ENCODE results near the gene TESMIN.

Gene TESMIN

GRCh38 chr11:68751331-68751856, at the start of gene TESMIN:
TESMIN (minus strand) TSS chr11:68751520; CDS start chr11:68750660, 860 bp downstream.
- peak; percentile 3 to 50 for DNase-seq

DNA sequence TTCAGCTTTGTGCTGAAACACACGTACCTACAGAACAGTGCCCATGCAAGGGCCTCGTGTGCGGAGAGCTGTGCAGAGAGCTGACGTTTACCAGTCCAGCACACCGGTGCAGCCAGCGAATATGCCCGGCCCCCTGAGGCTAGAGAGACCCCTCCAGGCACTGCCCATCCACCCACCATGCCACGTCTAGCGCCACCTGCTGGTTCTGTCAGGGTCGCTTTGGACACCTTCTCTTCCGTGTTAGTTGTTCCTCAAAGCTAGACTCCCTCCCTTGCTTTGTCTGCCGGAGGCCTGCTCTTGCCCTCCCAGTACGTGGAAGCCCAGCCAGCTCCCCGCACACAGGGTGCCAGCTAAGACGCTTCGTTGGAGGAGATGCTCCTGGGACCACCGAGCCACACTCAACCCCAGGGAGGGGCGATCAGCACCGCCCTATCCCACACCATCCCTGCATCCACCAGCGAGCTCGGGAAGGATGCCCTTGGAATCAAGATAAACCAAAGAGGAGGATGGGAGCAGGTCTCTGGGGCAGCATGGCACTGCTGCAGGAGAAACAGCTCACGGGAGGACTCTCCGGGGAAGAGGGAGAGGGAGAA, 47.0 kb upstream of the TESMIN start:
- no peak for DNase-seq

- DNase-seq = no peak
These were observed 45.5 kb upstream of the TESMIN start for GRCh38 chr11:68796801-68797200.

- DNase-seq = no peak
These were observed 41.2 kb upstream of the TESMIN start for GRCh38 chr11:68792400-68792966.

DNA sequence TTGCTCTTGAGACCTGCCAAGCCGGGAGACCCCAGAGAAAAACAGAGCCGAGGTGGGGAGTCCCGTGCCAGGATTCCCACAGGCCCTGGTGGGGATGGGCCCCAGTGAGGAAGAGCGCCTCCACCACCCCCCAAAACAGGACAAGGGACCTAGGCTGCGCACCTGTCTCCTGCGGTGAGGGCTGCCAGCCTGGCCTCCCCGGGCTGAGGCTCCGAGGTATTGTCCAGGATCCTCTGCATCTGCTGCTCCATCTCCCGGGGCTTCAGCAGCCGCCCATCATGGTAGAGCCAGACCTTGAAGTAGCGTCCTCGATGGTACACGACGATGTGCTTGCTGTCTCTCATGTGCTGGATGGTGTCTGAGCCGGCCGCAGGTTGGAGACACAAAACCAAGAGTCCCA, 33.3 kb upstream of the TESMIN start:
- DNase-seq = no peak

GRCh38 chr11:68783216-68783821, 32.0 kb upstream of the TESMIN start:
- DNase-seq = no peak

- no peak for DNase-seq
These were observed 31.4 kb upstream of the TESMIN start for GRCh38 chr11:68782711-68783110.

DNA sequence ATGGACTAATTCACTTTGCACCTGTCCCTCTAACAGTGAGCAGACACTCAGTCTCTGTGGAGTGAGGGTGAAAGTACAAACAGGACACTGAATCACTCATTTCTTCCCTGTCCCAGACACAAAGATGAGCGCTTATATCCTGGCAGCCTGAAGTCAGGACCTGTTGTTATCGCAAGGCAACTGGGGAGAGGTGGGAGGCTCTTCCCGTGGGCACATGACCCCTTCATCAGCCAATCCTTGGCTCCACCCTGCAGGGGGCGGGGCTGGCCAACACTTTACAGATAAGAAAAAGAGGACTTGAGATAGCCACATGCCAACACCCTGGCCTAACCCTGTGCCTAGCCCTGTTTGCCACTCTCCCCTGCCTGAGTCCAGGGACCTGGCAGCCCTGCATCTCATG, 29.5 kb upstream of the TESMIN start:
- DNase-seq = no peak

DNA sequence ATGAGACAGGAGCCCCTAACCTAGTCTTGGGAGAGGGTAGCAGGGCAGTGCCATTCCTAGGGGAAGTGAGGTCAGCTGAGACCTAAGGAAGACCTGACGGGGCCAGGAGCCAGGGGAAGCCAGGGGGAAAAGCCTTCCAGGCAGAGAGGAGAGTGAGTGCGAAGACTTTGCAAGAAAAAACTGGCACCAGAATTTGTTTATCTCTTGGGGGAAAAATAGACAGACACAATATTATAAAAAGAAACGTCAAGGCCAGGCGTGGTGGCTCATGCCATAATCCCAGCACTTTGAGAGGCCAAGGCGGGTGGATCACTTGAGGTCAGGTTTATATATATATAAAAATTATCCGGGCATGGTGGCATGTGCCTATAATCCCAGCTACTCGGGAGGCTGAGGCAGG, 26.9 kb upstream of the TESMIN start:
- DNase-seq = no peak

GRCh38 chr11:68776442-68777235, 25.3 kb upstream of the TESMIN start:
- DNase-seq = no peak

- no peak for DNase-seq
These were observed 24.6 kb upstream of the TESMIN start for GRCh38 chr11:68775951-68776388.

DNA sequence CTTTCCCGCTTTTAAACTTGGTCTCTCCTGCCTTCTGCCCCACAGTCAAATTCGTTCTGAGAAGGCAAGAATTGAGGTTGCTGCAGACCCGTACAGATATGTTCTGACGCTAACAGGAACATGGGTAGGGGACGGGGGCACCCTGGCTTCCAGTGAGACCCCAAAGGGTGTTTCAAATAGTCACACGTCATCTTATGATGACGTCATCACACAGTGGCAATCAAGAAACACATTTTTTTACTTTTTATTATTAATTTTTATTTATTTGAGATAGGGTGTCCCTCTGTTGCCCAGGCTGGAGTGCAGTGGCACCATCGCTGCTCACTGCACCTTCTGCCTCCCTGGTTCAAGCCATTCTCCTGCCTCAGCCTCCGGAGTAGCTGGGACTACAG, 22.9 kb upstream of the TESMIN start:
- no peak for DNase-seq

- DNase-seq = no peak
These were observed 22.3 kb upstream of the TESMIN start for GRCh38 chr11:68773521-68774193.

- no peak for DNase-seq
These were observed 21.6 kb upstream of the TESMIN start for GRCh38 chr11:68772936-68773335.

GRCh38 chr11:68770781-68771180, 19.5 kb upstream of the TESMIN start:
- DNase-seq = no peak

- DNase-seq = no peak
These were observed 16.4 kb upstream of the TESMIN start for GRCh38 chr11:68767672-68768071.

GRCh38 chr11:68766786-68767185, 15.5 kb upstream of the TESMIN start:
- no peak for DNase-seq

- DNase-seq = no peak
These were observed 13.4 kb upstream of the TESMIN start for GRCh38 chr11:68764746-68765145.

DNA sequence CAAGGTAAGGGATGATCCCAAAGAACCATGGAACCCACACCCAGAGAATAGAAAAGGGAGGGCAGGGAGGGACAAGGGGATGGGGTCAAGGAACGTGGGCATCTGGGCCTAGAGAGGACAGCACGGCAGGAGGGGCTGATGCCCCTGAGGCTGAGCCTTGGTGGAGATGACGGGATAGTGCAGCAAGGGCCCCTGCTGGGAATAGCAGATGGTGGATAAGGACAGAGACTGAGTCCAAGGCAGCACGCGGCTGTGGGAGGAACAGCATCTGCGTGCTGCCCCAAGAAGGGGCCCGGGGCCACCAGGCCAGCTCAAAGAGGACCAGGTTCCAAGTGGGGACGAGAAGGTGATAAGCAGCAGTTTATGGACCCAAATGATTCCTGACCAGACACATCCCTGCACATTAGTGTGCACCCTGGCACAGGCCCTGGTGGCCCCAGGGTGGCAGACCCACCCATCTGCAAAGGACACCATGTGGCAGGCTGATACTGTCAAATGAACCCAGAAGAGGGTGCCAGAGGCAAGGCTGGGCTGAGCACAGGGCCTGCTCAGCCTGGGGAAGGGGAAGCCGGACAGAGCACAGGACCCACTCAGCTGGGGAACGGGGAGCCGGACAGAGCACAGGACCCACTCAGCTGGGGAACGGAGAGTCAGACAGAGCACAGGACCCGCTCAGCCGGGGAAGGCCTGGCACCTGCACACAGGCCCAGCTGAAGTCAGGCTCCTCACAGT, 12.8 kb upstream of the TESMIN start:
- DNase-seq = no peak

GRCh38 chr11:68763181-68763721, 11.9 kb upstream of the TESMIN start:
- no peak for DNase-seq

DNA sequence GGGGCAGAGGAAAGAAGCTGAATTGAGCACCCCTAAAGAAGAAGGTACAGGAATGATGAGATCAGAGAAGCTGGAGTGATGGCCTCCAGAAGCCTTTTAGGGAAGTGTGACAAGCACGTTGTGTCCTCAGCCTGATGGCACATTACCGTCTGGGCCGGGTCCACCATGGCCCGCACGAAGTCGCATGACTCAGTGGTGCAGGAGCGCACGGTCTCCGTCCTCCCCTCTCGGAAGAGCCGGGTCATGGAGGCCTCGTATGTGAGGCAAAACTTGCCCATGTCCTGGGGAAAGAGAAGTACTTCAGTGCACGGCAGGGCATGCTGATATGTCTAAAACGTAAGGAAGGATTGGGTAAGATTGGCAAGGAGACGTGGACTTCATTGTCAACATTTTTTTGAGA, 11.2 kb upstream of the TESMIN start:
- DNase-seq = no peak

- DNase-seq = no peak
These were observed 10.5 kb upstream of the TESMIN start for GRCh38 chr11:68761801-68762200.

Measured in NCI-H446 (cell line).